CD14-positive monocyte (primary cell): ENCODE results near the gene PEX16. TPM values are rescaled to one million over a fixed set of nuclear protein-coding genes. Genes with fewer than 3 reads are reported as not detected.

ENCODE experiments used
- DNase-seq, 3 donors: peaks; one replicate each; pipeline ENCODE4 v3.0.0-alpha.2; 2011 to 2022
- H2AFZ ChIP-seq: 2 replicates; pipeline ENCODE4 v1.6.0; 2012; ENCODE audit warnings: mild to moderate bottlenecking, low read depth, low read length, inconsistent platforms; ENCODE audit not compliant: insufficient read depth, poor library complexity, severe bottlenecking
- H3K27ac ChIP-seq, 2 donors: 1 replicate in 1 of 2; 2 replicates in 1 of 2; pipeline ENCODE4 v1.5.1; 2012 to 2013; ENCODE audit warnings: low read length in 2 of 2, control low read depth in 1 of 2, inconsistent platforms in 1 of 2, low read depth in 1 of 2, mild to moderate bottlenecking in 1 of 2
- H3K27me3 ChIP-seq, 2 donors: one replicate each; pipeline versions ENCODE4 v1.6.0 to v1.6.1; 2011 to 2013; ENCODE audit warnings: low read length in 2 of 2; ENCODE audit not compliant: control insufficient read depth in 2 of 2, insufficient read depth in 2 of 2
- H3K36me3 ChIP-seq, 2 donors: replicated peaks in 1 of 2; 1 replicate in 1 of 2; 2 replicates in 1 of 2; pipeline versions ENCODE4 v1.5.1 to v1.6.1; 2012 to 2013; ENCODE audit warnings: low read length in 2 of 2, control low read depth in 1 of 2, inconsistent platforms in 1 of 2, mild to moderate bottlenecking in 1 of 2; ENCODE audit not compliant: insufficient read depth in 2 of 2, control insufficient read depth in 1 of 2
- H3K4me1 ChIP-seq, 2 donors: 1 replicate in 1 of 2; 2 replicates in 1 of 2; pipeline versions ENCODE4 v1.5.1 to v1.6.1; 2012 to 2013; ENCODE audit warnings: low read length in 2 of 2, control low read depth in 1 of 2, inconsistent platforms in 1 of 2, mild to moderate bottlenecking in 1 of 2, moderate library complexity in 1 of 2; ENCODE audit not compliant: insufficient read depth in 2 of 2, control insufficient read depth in 1 of 2
- H3K4me2 ChIP-seq: replicated peaks from 2 replicates; pipeline ENCODE3; 2012; ENCODE audit warnings: low read length, moderate library complexity, mild to moderate bottlenecking; ENCODE audit not compliant: poor library complexity, severe bottlenecking; ENCODE audit errors: extremely low read depth
- H3K4me3 ChIP-seq, 3 experiments: fragments of 200-600 bp in 1 of 3; sonication (generic) in 1 of 3; replicated peaks in 1 of 3; 1 replicate in 2 of 3; 2 replicates in 1 of 3; pipeline ENCODE4 v1.5.1; 2011 to 2013; ENCODE audit warnings: low read length in 3 of 3, mild to moderate bottlenecking in 3 of 3, control low read depth in 2 of 3, low read depth in 2 of 3, inconsistent platforms in 1 of 3, moderate library complexity in 1 of 3
- H3K79me2 ChIP-seq: 2 replicates; pipeline ENCODE4 v1.6.0; 2012; ENCODE audit warnings: mild to moderate bottlenecking, control low read depth, inconsistent platforms, low read length, moderate library complexity; ENCODE audit not compliant: insufficient read depth
- H3K9ac ChIP-seq: 2 replicates; pipeline ENCODE4 v1.6.0; 2017; ENCODE audit warnings: low read length, mild to moderate bottlenecking; ENCODE audit not compliant: insufficient read depth, poor library complexity, severe bottlenecking
- H3K9me3 ChIP-seq, 2 donors: replicated peaks in 1 of 2; 1 replicate in 1 of 2; 2 replicates in 1 of 2; pipeline versions ENCODE4 v1.5.1 to v1.6.1; 2012 to 2013; ENCODE audit warnings: low read length in 2 of 2, control low read depth in 1 of 2; ENCODE audit not compliant: control insufficient read depth in 1 of 2, insufficient read depth in 1 of 2
- H4K20me1 ChIP-seq: 2 replicates; pipeline ENCODE4 v1.6.0; 2012; ENCODE audit warnings: mild to moderate bottlenecking, low read length, control low read depth, moderate library complexity; ENCODE audit not compliant: insufficient read depth
- H3K27ac Mint-ChIP-seq, 7 donors: one replicate each; pipeline ENCODE4 v1.8.0; 2020; ENCODE audit warnings: mild to moderate bottlenecking in 7 of 7, mixed read lengths in 7 of 7, moderate library complexity in 6 of 7, inconsistent platforms in 2 of 7
- H3K27me3 Mint-ChIP-seq, 3 donors: one replicate each; pipeline ENCODE4 v1.8.0; 2021 to 2022; ENCODE audit warnings: low read depth in 3 of 3, mild to moderate bottlenecking in 3 of 3, mixed read lengths in 3 of 3, moderate library complexity in 3 of 3, inconsistent platforms in 1 of 3
- H3K36me3 Mint-ChIP-seq, 2 donors: one replicate each; pipeline ENCODE4 v1.8.0; 2020; ENCODE audit warnings: mixed read lengths in 2 of 2, inconsistent platforms in 1 of 2, mild to moderate bottlenecking in 1 of 2
- H3K4me1 Mint-ChIP-seq: one replicate; pipeline ENCODE4 v1.8.0; 2020; ENCODE audit warnings: mild to moderate bottlenecking, mixed read lengths
- H3K4me3 Mint-ChIP-seq, 2 donors: one replicate each; pipeline ENCODE4 v1.8.0; 2020; ENCODE audit warnings: mild to moderate bottlenecking in 2 of 2, mixed read lengths in 2 of 2, moderate library complexity in 1 of 2
- H3K9me3 Mint-ChIP-seq, 7 donors: one replicate each; pipeline ENCODE4 v1.8.0; 2020 to 2022; ENCODE audit warnings: mixed read lengths in 7 of 7, mild to moderate bottlenecking in 6 of 7, moderate library complexity in 6 of 7, inconsistent platforms in 2 of 7
- CTCF ChIP-seq: fragments of 200-600 bp; IDR thresholded peaks from one replicate; pipeline ENCODE4 v1.8.0; 2022; ENCODE audit warnings: antibody characterized with exemption, mild to moderate bottlenecking
- WGBS: methylation state at CpG from one replicate; pipeline ENCODE4 v1.1.5; 2013; ENCODE audit warnings: missing lambda C conversion rate; ENCODE audit not compliant: insufficient coverage; 5-methylcytosine and 5-hydroxymethylcytosine counted together
- intact Hi-C, 2 donors: fragments of 100-400 bp; cut with micrococcal nuclease; formaldehyde crosslinking; loops; one replicate each; pipeline versions ENCODE4 v1.15.0 to v1.15.1; 2023
- polyA plus RNA-seq, 3 donors: library from polyadenylated mRNA; depleted of rRNA in 1 of 3; unstranded in 2 of 3; stranded (reverse) in 1 of 3; fragments of 300-500 nt in 2 of 3; fragments of >200 nt in 1 of 3; fragmentation: Illumina TruSeq in 2 of 3; gene quantifications; 1 replicate in 2 of 3; 2 replicates in 1 of 3; pipeline ENCODE4 v1.2.3, GENCODE V29; 2012 to 2021

Gene PEX16
- polyA plus RNA-seq, 3 donors = 33.8 to 46.1 (median 35.1) TPM

GRCh38 chr11:45892856-45893255, 24.8 kb downstream of the PEX16 start:
- no peak overlapping the region for H3K9ac ChIP-seq
- no peak overlapping the region for H3K4me3 Mint-ChIP-seq

GRCh38 chr11:45890886-45891550, 26.7 kb downstream of the PEX16 start:
- no peak for DNase-seq
- Histone ChIP-seq H3K4me2 (no peak overlapping the region), H3K79me2 (no peaks in the 10 kb centered on the region), H3K27me3 (peaks cover 10 to 23% of the 10 kb centered on the region in 2 donors), H3K9ac (no peak overlapping the region), H3K4me3 (no peak overlapping the region), H3K4me1 (peaks cover 2% of the 10 kb centered on the region in 2 donors), H4K20me1 (peaks cover 6% of the 10 kb centered on the region), H3K27ac (no peak overlapping the region), H3K9me3 (no peaks in the 10 kb centered on the region), H3K36me3 (no peaks in the 10 kb centered on the region), H2AFZ (no peak overlapping the region)
- Mint-ChIP-seq H3K4me3 (no peak overlapping the region), H3K9me3 (no peaks in the 10 kb centered on the region), H3K4me1 (no peaks in the 10 kb centered on the region), H3K27ac (no peak overlapping the region), H3K36me3 (no peaks in the 10 kb centered on the region), H3K27me3 (peaks cover 16 to 50% (median 28%) of the 10 kb centered on the region in 3 donors)
- no peak for TF ChIP-seq CTCF
- WGBS = 91% methylated on average over 7 of the region's 9 CpGs
- intact Hi-C loops = no loop called here

More at GRCh38 chr11:45892856-45893255, 24.8 kb downstream of the PEX16 start:
- Histone ChIP-seq H4K20me1 (no peaks in the 10 kb centered on the region), H3K27ac (no peak overlapping the region), H3K4me1 (no peaks in the 10 kb centered on the region), H3K36me3 (no peaks in the 10 kb centered on the region), H2AFZ (no peak overlapping the region), H3K79me2 (no peaks in the 10 kb centered on the region), H3K4me2 (no peak overlapping the region), H3K4me3 (no peak overlapping the region), H3K27me3 (peaks cover 3 to 24% of the 10 kb centered on the region in 2 donors), H3K9me3 (no peaks in the 10 kb centered on the region)
- no peak overlapping the region for H3K27ac Mint-ChIP-seq
- intact Hi-C loops = no loop called here
- TF ChIP-seq CTCF = no peak
- no peaks in the 10 kb centered on the region for H3K36me3 Mint-ChIP-seq
- peaks cover 0 to 3% (median 0%) of the 10 kb centered on the region in 7 donors for H3K9me3 Mint-ChIP-seq
- no peaks in the 10 kb centered on the region for H3K4me1 Mint-ChIP-seq
- 92% methylated on average over 3 of the region's 5 CpGs for WGBS
- peaks cover 25 to 50% (median 27%) of the 10 kb centered on the region in 3 donors for H3K27me3 Mint-ChIP-seq
- DNase-seq = no peak
